Camera-type eye (tissue), 1 donor: ENCODE results near the gene FDPS. TPM values are rescaled to one million over a fixed set of nuclear protein-coding genes. Genes with fewer than 3 reads are reported as not detected.

Source experiments
- total RNA-seq: library from RNA; depleted of rRNA; stranded (reverse); fragments of >200 nt; gene quantifications from one replicate; pipeline ENCODE4 v1.2.3, GENCODE V29; 2014

Gene FDPS
- total RNA-seq, result 92.3 TPM

GRCh38 chr1:155308493-155309422 lies at the start of gene FDPS:
TSS of gene FDPS (plus strand) at chr1:155308866. CDS start at chr1:155309790, 924 bp downstream.

GRCh38 chr1:155261852-155262673 lies 46.6 kb upstream of the FDPS start, which contains the start of gene SCAMP3:
TSS of gene SCAMP3 (minus strand) at chr1:155262360. CDS start at chr1:155262151, 209 bp downstream.

GRCh38 chr1:155273343-155274245 lies 35.1 kb upstream of the FDPS start, which contains the start of gene CLK2:
TSS of gene CLK2 (minus strand) at chr1:155273504. CDS start at chr1:155270977, 2,527 bp downstream.

GRCh38 chr1:155277070-155277901 lies 31.4 kb upstream of the FDPS start, which contains the start of gene HCN3:
TSS of gene HCN3 (plus strand) at chr1:155277463. CDS start at chr1:155277591, 128 bp downstream.

GRCh38 chr1:155301342-155301841 lies 7.3 kb upstream of the FDPS start, which contains the start of gene PKLR:
TSS of gene PKLR (minus strand) at chr1:155301438. CDS start at chr1:155301395, 43 bp downstream.

GRCh38 chr1:155320661-155321617 lies 12.3 kb downstream of the FDPS start, which contains the start of gene RUSC1:
TSS of gene RUSC1 (plus strand) at chr1:155320894. CDS start at chr1:155321774, 880 bp downstream.

Other genes with a start within 250 kb of the FDPS start
- gene EFNA4, start 245.1 kb upstream of the FDPS start, total RNA-seq, result 2.9 TPM
- 5.8 TPM for gene EFNA3, start 230.0 kb upstream of the FDPS start, total RNA-seq
- 26.9 TPM for gene EFNA1, start 181.0 kb upstream of the FDPS start, total RNA-seq
- 15.6 TPM for gene SLC50A1, start 173.0 kb upstream of the FDPS start, total RNA-seq
- 39.4 TPM for gene DPM3, start 168.3 kb upstream of the FDPS start, total RNA-seq
- 51.1 TPM for gene KRTCAP2, start 135.6 kb upstream of the FDPS start, total RNA-seq
- gene TRIM46, start 135.0 kb upstream of the FDPS start, total RNA-seq, result 5.7 TPM
- gene THBS3, start 101.0 kb upstream of the FDPS start, total RNA-seq, result 50.7 TPM
- 18.3 TPM for gene MTX1, start 100.2 kb upstream of the FDPS start, total RNA-seq
- 9.5 TPM for gene ENTREP3, start 53.4 kb upstream of the FDPS start, total RNA-seq
- gene SCAMP3, start 46.5 kb upstream of the FDPS start, total RNA-seq, result 33.2 TPM
- gene CLK2, start 35.4 kb upstream of the FDPS start, total RNA-seq, result 49.3 TPM
- gene HCN3, start 31.4 kb upstream of the FDPS start, total RNA-seq, result 7.4 TPM
- gene PKLR, start 7.4 kb upstream of the FDPS start, total RNA-seq, result 1.0 TPM
- gene RUSC1, start 12.0 kb downstream of the FDPS start, total RNA-seq, result 26.6 TPM